GM12878 (cell line): ENCODE results near the gene SLC9C1. TPM values are rescaled to one million over a fixed set of nuclear protein-coding genes. Genes with fewer than 3 reads are reported as not detected.

Experiments used
- ATAC-seq: fragments of 200-7000 bp; cut with Tn5 transposase; 3 replicates; pipeline ENCODE4 v1.9.1; 2020; ENCODE audit warnings: mild to moderate bottlenecking, moderate library complexity
- BruUV-seq: library from RNA; stranded (reverse); fragments of 400-500 nt; replicated peaks from 2 replicates; lab custom pipeline; 2021; lab: Mats Ljungman, UMichigan
- CTCF ChIA-PET: fragments of 300-600 bp; sonication (Branson Sonifier 250); formaldehyde crosslinking; extraction: SDS; loops from one replicate; lab custom pipeline; 2021; ENCODE audit warnings: inconsistent platforms; lab: Yijun Ruan, JAX
- POLR2A ChIA-PET: fragments of 350-600 bp; formaldehyde crosslinking; extraction: SDS; loops from one replicate; lab custom pipeline; 2021; ENCODE audit warnings: inconsistent platforms; lab: Charles Lee
- RAD21 ChIA-PET: fragments of 300-600 bp; sonication (Branson Sonifier 250); formaldehyde crosslinking; loops from one replicate; lab custom pipeline; 2023; ENCODE audit warnings: antibody characterized with exemption; ENCODE audit not compliant: unreplicated experiment; lab: Charles Lee
- SMC1A ChIA-PET: fragments of 300-600 bp; sonication (Branson Sonifier 250); formaldehyde crosslinking; loops from one replicate; lab custom pipeline; 2023; ENCODE audit not compliant: unreplicated experiment, uncharacterized antibody; lab: Charles Lee
- DNase-seq: peaks from one replicate; pipeline ENCODE4 v3.0.0-alpha.2; 2011; ENCODE audit warnings: low read depth, low spot score
- FAIRE-seq: peaks from 3 replicates; lab custom pipeline; 2011; peaks lifted over from hg19 to GRCh38; lab: Jason Lieb, UNC
- H2AFZ ChIP-seq: 2 replicates; pipeline ENCODE4 v1.6.0; 2011; ENCODE audit warnings: low read depth, low read length, control low read depth; ENCODE audit not compliant: control insufficient read depth
- H3K27ac ChIP-seq: 2 replicates; pipeline ENCODE4 v1.5.1; 2011; ENCODE audit warnings: control low read depth; ENCODE audit not compliant: control insufficient read depth, insufficient read depth
- H3K27me3 ChIP-seq, 2 experiments: replicated peaks in 1 of 2; 2 replicates each; pipeline versions ENCODE4 v1.6.0 to v1.6.1; 2011; ENCODE audit warnings: low read length in 1 of 2; ENCODE audit not compliant: control insufficient read depth in 2 of 2, insufficient read depth in 2 of 2
- H3K36me3 ChIP-seq, 2 experiments: 2 replicates each; pipeline ENCODE4 v1.5.1; 2011; ENCODE audit warnings: low read length in 1 of 2; ENCODE audit not compliant: control insufficient read depth in 2 of 2, insufficient read depth in 2 of 2
- H3K4me1 ChIP-seq: 2 replicates; pipeline ENCODE4 v1.6.1; 2011; ENCODE audit warnings: mild to moderate bottlenecking, low read length, moderate library complexity, mixed read lengths; ENCODE audit not compliant: control insufficient read depth, insufficient read depth
- H3K4me2 ChIP-seq: 2 replicates; pipeline ENCODE4 v1.6.0; 2011; ENCODE audit warnings: control low read depth; ENCODE audit not compliant: control insufficient read depth, insufficient read depth
- H3K4me3 ChIP-seq: fragments of 200-600 bp; sonication (generic); 2 replicates; pipeline ENCODE4 v1.5.1; 2016
- H3K79me2 ChIP-seq: 2 replicates; pipeline ENCODE4 v1.6.0; 2011; ENCODE audit warnings: low read length; ENCODE audit not compliant: control insufficient read depth, insufficient read depth
- H3K9ac ChIP-seq: 2 replicates; pipeline ENCODE4 v1.8.0; 2011; ENCODE audit warnings: low read length, control low read depth, mixed read lengths; ENCODE audit not compliant: control insufficient read depth, insufficient read depth
- H3K9me3 ChIP-seq: replicated peaks from 3 replicates; pipeline ENCODE4 v1.5.1; 2011; ENCODE audit warnings: mild to moderate bottlenecking, low read length; ENCODE audit not compliant: control insufficient read depth, insufficient read depth
- H4K20me1 ChIP-seq: 2 replicates; pipeline ENCODE4 v1.6.0; 2011; ENCODE audit not compliant: control insufficient read depth, insufficient read depth
- CEBPZ ChIP-seq: fragments of 150-350 bp; IDR thresholded peaks from 2 replicates; pipeline ENCODE4 v1.6.1; 2016; ENCODE audit warnings: low read depth, low read length
- CHD2 ChIP-seq: IDR thresholded peaks from 2 replicates; pipeline ENCODE4 v1.6.1; 2011; ENCODE audit warnings: low read depth, low read length, improper control_type of control experiment, borderline replicate concordance
- JUNB ChIP-seq: IDR thresholded peaks from 2 replicates; pipeline ENCODE4 v1.6.1; 2016; ENCODE audit warnings: antibody characterized with exemption, mild to moderate bottlenecking
- MYC ChIP-seq: IDR thresholded peaks from 2 replicates; pipeline ENCODE4 v1.6.1; 2011; ENCODE audit warnings: mild to moderate bottlenecking, low read length, moderate library complexity, inconsistent platforms; ENCODE audit not compliant: insufficient read depth, insufficient replicate concordance, insufficient read length, severe bottlenecking
- NRF1 ChIP-seq: conservative IDR thresholded peaks from 2 replicates; pipeline ENCODE4 v1.6.1; 2011; ENCODE audit warnings: mild to moderate bottlenecking, low read depth, low read length, improper control_type of control experiment
- RB1 ChIP-seq: fragments of 450-650 bp; formaldehyde crosslinking; IDR thresholded peaks from 2 replicates; pipeline ENCODE4 v1.6.1; 2017; ENCODE audit warnings: mild to moderate bottlenecking, borderline replicate concordance
- RFX5 ChIP-seq: IDR thresholded peaks from 2 replicates; pipeline ENCODE4 v1.6.1; 2011; ENCODE audit warnings: low read depth, low read length, improper control_type of control experiment
- SKIL ChIP-seq: fragments of 450-650 bp; IDR thresholded peaks from 2 replicates; pipeline ENCODE4 v1.6.1; 2017; ENCODE audit warnings: mild to moderate bottlenecking, low read depth, inconsistent platforms; ENCODE audit not compliant: poor library complexity, severe bottlenecking
- SMC3 ChIP-seq: IDR thresholded peaks from 2 replicates; pipeline ENCODE4 v1.6.1; 2011; ENCODE audit warnings: low read length, improper control_type of control experiment, borderline replicate concordance
- STAT1 ChIP-seq: fragments of 450-650 bp; conservative IDR thresholded peaks from 2 replicates; pipeline ENCODE4 v1.6.1; 2014; ENCODE audit warnings: antibody characterized with exemption, mild to moderate bottlenecking
- STAT3 ChIP-seq: IDR thresholded peaks from 2 replicates; pipeline ENCODE4 v1.6.1; 2011; ENCODE audit warnings: low read depth, low read length, improper control_type of control experiment
- ZNF24 ChIP-seq: fragments of 450-650 bp; IDR thresholded peaks from 2 replicates; pipeline ENCODE4 v1.6.1; 2017; ENCODE audit warnings: antibody characterized with exemption, mild to moderate bottlenecking
- in situ Hi-C: fragments of 300-500 bp; cut with MboI; formaldehyde crosslinking; loops from 9 replicates; pipeline ENCODE4 v1.14.3; 2018; ENCODE audit warnings: mixed read lengths
- intact Hi-C: fragments of 100-400 bp; cut with micrococcal nuclease; formaldehyde crosslinking; loops from one replicate; pipeline ENCODE4 v1.14.2; 2022; ENCODE audit not compliant: unreplicated experiment
- polyA plus RNA-seq, 11 experiments: library from polyadenylated mRNA; depleted of rRNA in 4 of 11; unstranded in 6 of 11; stranded (reverse) in 5 of 11; fragments of >200 nt; fragmentation: Nextera tagmentation in 4 of 11; fragmentation: Illumina TruSeq in 1 of 11; extraction: Ambion mirVana in 4 of 11; extraction: Trizol in 1 of 11; gene quantifications; 1 replicate in 1 of 11; 2 replicates in 10 of 11; pipeline versions ENCODE4 v1.2.1 to v1.2.3, GENCODE V29; 2011 to 2016; ENCODE audit warnings: inconsistent platforms in 2 of 11, missing spikeins in 2 of 11, low read depth in 1 of 11
- total RNA-seq, 4 experiments: library from RNA; depleted of rRNA in 3 of 4; stranded (reverse); fragments of >200 nt in 3 of 4; fragmentation: Illumina TruSeq in 1 of 4; extraction: Trizol in 1 of 4; gene quantifications; 2 replicates each; pipeline versions ENCODE4 v1.2.1 to v1.2.3, GENCODE V29; 2013 to 2021

The SLC9C1 gene
- total and polyA plus RNA-seq, 10 of the 15 experiments (the other 5 are each of a cell fraction or from before 2014, with no cell fraction given), result not detected

- TF ChIP-seq SMC3 (no peak), STAT3 (no peak), RB1 (no peak), MYC (no peak), CEBPZ (no peak), CHD2 (no peak), RFX5 (no peak), SKIL (no peak), ZNF24 (no peak), STAT1 (no peak), NRF1 (no peak), JUNB (no peak)
- TF ChIP-seq, all 136 proteins: peak for 0
- Histone ChIP-seq H3K9ac (no peak overlapping the region), H2AFZ (peak overlapping the region; percentile 51), H3K9me3 (no peaks in the 10 kb centered on the region), H3K4me3 (no peak overlapping the region), H3K79me2 (no peaks in the 10 kb centered on the region), H3K36me3 (no peaks in the 10 kb centered on the region), H3K27me3 (peaks cover 0 to 2% of the 10 kb centered on the region in 2 experiments; a peak in 1 of 4 replicates), H3K4me2 (peak overlapping the region; percentile 26; the same call in 1 of the 2 replicates), H3K4me1 (peaks cover 11% of the 10 kb centered on the region), H4K20me1 (no peaks in the 10 kb centered on the region), H3K27ac (no peak overlapping the region)
- no peak for ATAC-seq
- ChIA-PET SMC1A (interaction anchor here (1.7 kb wide), 1 partner anchor 45 kb away, joined by 4 read pairs; no protein-coding TSS in a partner anchor), RAD21 (interaction anchor here (1.2 to 1.3 kb wide), 2 partner anchors 18 to 80 kb away, joined by 3 to 4 read pairs; no protein-coding TSS in a partner anchor), POLR2A (no interaction called here), CTCF (interaction anchor here (2.0 kb wide), 1 partner anchor 201 kb away, joined by 4 read pairs; the partner anchor contains the start of gene SLC9C1)
- intact Hi-C loops, result no loop called here
- no peak for FAIRE-seq
- no TSS peak for BruUV-seq
- no peak for DNase-seq
- in situ Hi-C loops, result no loop called here
Measured at GRCh38 chr3:112093180-112093522, 200.9 kb downstream of the SLC9C1 start.
